PC-9 (cell line): ENCODE data around the gene FLNB. TPM values are rescaled to one million over a fixed set of nuclear protein-coding genes. Genes with fewer than 3 reads are reported as not detected.
A peak's percentile ranks its signal among the peaks of the same experiment; 100 is the strongest.

Source experiments
- BruUV-seq: library from RNA; stranded (reverse); fragments of 400-500 nt; replicated peaks from 2 replicates; lab custom pipeline; 2021; lab: Mats Ljungman, UMichigan
- CTCF ChIA-PET: fragments of 300-600 bp; sonication (Branson Sonifier 250); formaldehyde crosslinking; loops from one replicate; lab custom pipeline; 2022; ENCODE audit warnings: antibody characterized with exemption; lab: Charles Lee
- POLR2A ChIA-PET: fragments of 300-600 bp; sonication (Branson Sonifier 250); formaldehyde crosslinking; loops from one replicate; lab custom pipeline; 2022; ENCODE audit warnings: antibody characterized with exemption; ENCODE audit not compliant: unreplicated experiment; lab: Charles Lee
- DNase-seq, 2 experiments: peaks; one replicate each; pipeline versions ENCODE4 v3.0.0 to v3.0.0-alpha.2; 2015 to 2022; ENCODE audit warnings: mixed read lengths in 1 of 2
- H2AFZ ChIP-seq: fragments of 200-600 bp; sonication (generic); 2 replicates; pipeline ENCODE4 v1.8.1; 2017; ENCODE audit warnings: antibody characterized with exemption
- H3F3A ChIP-seq: fragments of 200-600 bp; sonication (generic); 2 replicates; pipeline ENCODE4 v1.8.1; 2017; ENCODE audit warnings: antibody characterized with exemption, mild to moderate bottlenecking, low read depth; ENCODE audit not compliant: insufficient read depth
- H3K27ac ChIP-seq: fragments of 200-600 bp; sonication (generic); 2 replicates; pipeline ENCODE4 v1.6.1; 2016; ENCODE audit warnings: mixed run types
- H3K27me3 ChIP-seq: fragments of 200-600 bp; sonication (generic); 2 replicates; pipeline ENCODE4 v1.6.1; 2016; ENCODE audit warnings: low read depth, mixed run types; ENCODE audit not compliant: insufficient read depth
- H3K36me3 ChIP-seq: fragments of 200-600 bp; sonication (generic); 2 replicates; pipeline ENCODE4 v1.6.1; 2016; ENCODE audit warnings: low read depth, mixed run types
- H3K4me1 ChIP-seq: fragments of 200-600 bp; sonication (generic); replicated peaks from 2 replicates; pipeline ENCODE4 v1.6.1; 2016; ENCODE audit warnings: mixed run types; ENCODE audit not compliant: insufficient read depth
- H3K4me2 ChIP-seq: fragments of 200-600 bp; sonication (generic); 2 replicates; pipeline ENCODE4 v1.6.1; 2017; ENCODE audit warnings: mixed run types
- H3K4me3 ChIP-seq: fragments of 200-600 bp; sonication (generic); 2 replicates; pipeline ENCODE4 v1.6.1; 2016; ENCODE audit warnings: mixed run types
- H3K79me2 ChIP-seq: fragments of 200-600 bp; sonication (generic); 2 replicates; pipeline ENCODE4 v1.6.1; 2017; ENCODE audit warnings: low read depth, mixed run types
- H3K9me2 ChIP-seq: fragments of 200-600 bp; sonication (generic); 2 replicates; pipeline ENCODE4 v1.8.1; 2017; ENCODE audit warnings: mild to moderate bottlenecking; ENCODE audit not compliant: insufficient read depth
- H3K9me3 ChIP-seq: fragments of 200-600 bp; sonication (generic); 2 replicates; pipeline ENCODE4 v1.8.1; 2016; ENCODE audit warnings: low read depth; ENCODE audit not compliant: insufficient read depth
- H4K20me1 ChIP-seq: fragments of 200-600 bp; sonication (generic); 2 replicates; pipeline ENCODE4 v1.8.1; 2017; ENCODE audit not compliant: insufficient read depth
- EZH2 ChIP-seq: fragments of 200-600 bp; sonication (generic); IDR thresholded peaks from 2 replicates; pipeline ENCODE4 v1.8.0; 2017; ENCODE audit warnings: antibody characterized with exemption, low read depth
- intact Hi-C: fragments of 100-400 bp; cut with micrococcal nuclease; formaldehyde crosslinking; loops from one replicate; pipeline ENCODE4 v1.10.0; 2022; ENCODE audit not compliant: unreplicated experiment
- total RNA-seq: library from RNA; stranded (reverse); gene quantifications from 2 replicates; pipeline ENCODE4 v1.2.3, GENCODE V29; 2021
- TF ChIP-seq, protein P1 (sequence below): fragments of 200-600 bp; sonication (generic); conservative IDR thresholded peaks from 2 replicates; pipeline ENCODE4 v1.6.1; 2017; ENCODE audit warnings: mixed run types, antibody characterized with exemption, mild to moderate bottlenecking, moderate library complexity

FLNB gene
- total RNA-seq, 1 experiment from 2014 or later = 349 TPM

DNA sequence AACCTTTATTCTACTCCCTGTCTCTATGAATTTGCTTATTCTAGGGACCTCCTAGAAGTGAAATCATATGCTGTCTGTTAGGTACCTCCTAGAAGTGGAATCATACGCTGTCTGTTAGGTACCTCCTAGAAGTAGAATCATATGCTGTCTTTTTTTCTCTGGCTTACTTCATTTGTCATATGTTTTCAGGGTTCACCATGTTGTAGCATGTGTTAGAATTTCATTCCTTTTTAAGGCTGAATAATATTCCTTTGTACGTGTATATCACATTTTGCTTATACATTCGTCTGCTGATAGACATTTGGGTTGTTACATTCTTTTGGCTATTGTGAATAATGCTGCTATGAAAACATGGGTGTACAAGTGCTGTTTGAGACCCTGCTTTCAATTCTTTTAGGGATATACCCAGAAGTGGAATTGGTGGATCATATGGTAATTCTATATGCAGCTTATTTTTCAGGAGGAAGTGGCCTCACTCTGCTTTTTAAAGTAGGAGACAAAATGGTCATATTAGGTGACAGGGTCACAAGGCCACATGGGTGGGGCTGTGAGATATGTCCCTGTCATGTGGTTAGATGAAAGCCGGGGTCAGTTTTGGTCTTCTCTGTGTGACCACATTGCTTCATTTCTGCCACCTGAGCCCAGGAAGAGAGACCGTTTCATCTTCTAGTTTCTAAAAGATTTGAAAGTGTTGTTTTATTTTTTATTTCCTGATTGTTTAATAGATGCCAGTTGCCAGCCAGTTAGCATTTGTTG is 76.7 kb downstream of the FLNB start:
- TF ChIP-seq, protein P1, sequence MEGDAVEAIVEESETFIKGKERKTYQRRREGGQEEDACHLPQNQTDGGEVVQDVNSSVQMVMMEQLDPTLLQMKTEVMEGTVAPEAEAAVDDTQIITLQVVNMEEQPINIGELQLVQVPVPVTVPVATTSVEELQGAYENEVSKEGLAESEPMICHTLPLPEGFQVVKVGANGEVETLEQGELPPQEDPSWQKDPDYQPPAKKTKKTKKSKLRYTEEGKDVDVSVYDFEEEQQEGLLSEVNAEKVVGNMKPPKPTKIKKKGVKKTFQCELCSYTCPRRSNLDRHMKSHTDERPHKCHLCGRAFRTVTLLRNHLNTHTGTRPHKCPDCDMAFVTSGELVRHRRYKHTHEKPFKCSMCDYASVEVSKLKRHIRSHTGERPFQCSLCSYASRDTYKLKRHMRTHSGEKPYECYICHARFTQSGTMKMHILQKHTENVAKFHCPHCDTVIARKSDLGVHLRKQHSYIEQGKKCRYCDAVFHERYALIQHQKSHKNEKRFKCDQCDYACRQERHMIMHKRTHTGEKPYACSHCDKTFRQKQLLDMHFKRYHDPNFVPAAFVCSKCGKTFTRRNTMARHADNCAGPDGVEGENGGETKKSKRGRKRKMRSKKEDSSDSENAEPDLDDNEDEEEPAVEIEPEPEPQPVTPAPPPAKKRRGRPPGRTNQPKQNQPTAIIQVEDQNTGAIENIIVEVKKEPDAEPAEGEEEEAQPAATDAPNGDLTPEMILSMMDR = no peak
- no peak for TF ChIP-seq EZH2
- no peaks in the 10 kb centered on the region for H3K9me2 ChIP-seq
- intact Hi-C loops = loop anchor here (2.0 kb wide), 1 partner anchor 34 kb away; no protein-coding TSS in a partner anchor
- ChIA-PET POLR2A (no interaction called here), CTCF (no interaction called here)
- DNase-seq = peak in 1 of 2 experiments; percentile 17
- no peak overlapping the region for H3K4me2 ChIP-seq
- H3K27ac ChIP-seq = peak overlapping the region; percentile 6
- no TSS peak for BruUV-seq
- peaks cover 10% of the 10 kb centered on the region; the same call in 1 of the 2 replicates for H3K4me1 ChIP-seq
- H2AFZ ChIP-seq = no peak overlapping the region
- no peaks in the 10 kb centered on the region for H3K9me3 ChIP-seq
- H3K36me3 ChIP-seq = peaks cover under 1% of the 10 kb centered on the region; the same call in 1 of the 2 replicates
- no peaks in the 10 kb centered on the region for H3K27me3 ChIP-seq
- no peak overlapping the region for H3K4me3 ChIP-seq
- peaks cover 35% of the 10 kb centered on the region; the same call in 1 of the 2 replicates for H4K20me1 ChIP-seq
- peaks cover 61% of the 10 kb centered on the region for H3K79me2 ChIP-seq
- H3F3A ChIP-seq = peaks cover 39% of the 10 kb centered on the region; the same call in 1 of the 2 replicates

DNA sequence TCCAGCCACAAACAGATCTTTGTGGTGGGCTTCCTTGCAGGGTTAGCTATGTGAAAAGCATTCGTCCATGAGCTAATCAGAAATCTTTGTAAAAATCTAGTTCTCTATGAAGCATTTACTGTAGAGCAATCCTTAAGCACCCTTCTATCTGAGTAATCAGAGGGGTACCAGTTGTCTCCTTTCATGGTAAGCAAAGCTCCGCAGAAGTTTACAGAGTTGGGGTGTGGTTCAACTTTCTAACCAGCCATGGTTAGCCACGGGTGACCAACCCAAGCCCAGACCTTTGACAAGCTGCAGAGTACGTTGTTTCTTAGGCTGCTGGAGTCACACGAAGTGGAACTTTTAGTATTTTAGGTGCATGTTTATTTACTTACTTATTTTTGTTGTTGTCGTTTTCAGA is 77.4 kb downstream of the FLNB start:
- TSS peak; percentile 1 for BruUV-seq
- peak overlapping the region; percentile 6; the same call in 1 of the 2 replicates for H3K27ac ChIP-seq
- peaks cover 67% of the 10 kb centered on the region for H3K79me2 ChIP-seq
- no peaks in the 10 kb centered on the region; the same call in 1 of the 2 replicates for H3K36me3 ChIP-seq
- DNase-seq = no peak
- ChIA-PET POLR2A (interaction anchor here (0.6 kb wide), 1 partner anchor 124 kb away, joined by 3 read pairs; no protein-coding TSS in a partner anchor), CTCF (no interaction called here)
- H3K4me1 ChIP-seq = peaks cover 10% of the 10 kb centered on the region; the same call in 1 of the 2 replicates
- TF ChIP-seq EZH2 = no peak
- TF ChIP-seq, protein P1 = no peak
- no peak overlapping the region for H3K4me2 ChIP-seq
- intact Hi-C loops = loop anchor here (2.0 kb wide), 1 partner anchor 35 kb away; no protein-coding TSS in a partner anchor
- H4K20me1 ChIP-seq = peaks cover 32% of the 10 kb centered on the region; the same call in 1 of the 2 replicates
- H3K9me2 ChIP-seq = no peaks in the 10 kb centered on the region
- H2AFZ ChIP-seq = no peak overlapping the region
- no peak overlapping the region for H3K4me3 ChIP-seq
- H3K27me3 ChIP-seq = no peaks in the 10 kb centered on the region
- peaks cover 41% of the 10 kb centered on the region; the same call in 1 of the 2 replicates for H3F3A ChIP-seq
- H3K9me3 ChIP-seq = no peaks in the 10 kb centered on the region

DNA sequence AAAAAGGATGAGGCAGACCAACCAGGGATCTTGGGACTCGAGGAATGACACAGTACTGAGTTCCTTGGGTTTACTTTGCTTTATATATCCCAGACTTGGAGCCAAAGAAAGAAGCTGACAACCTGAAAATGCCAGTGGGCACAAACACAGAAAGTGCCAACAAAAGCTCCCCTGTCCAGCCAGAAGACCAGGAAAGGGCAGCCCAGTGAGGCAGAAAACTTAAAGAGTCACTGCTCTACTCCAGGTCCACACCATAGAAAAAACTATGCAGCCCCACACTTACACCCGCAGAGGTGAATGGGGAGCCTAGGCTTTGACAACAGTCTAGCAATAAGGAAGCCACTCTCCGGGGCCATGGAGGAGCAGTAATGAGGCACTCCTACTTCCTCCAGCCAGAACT is 80.3 kb downstream of the FLNB start:
- no TSS peak for BruUV-seq
- ChIA-PET POLR2A (no interaction called here), CTCF (no interaction called here)
- Histone ChIP-seq H3K27ac (0 out of 2 replicates have a peak overlapping the region, but pooled peaks have one; percentile 12), H3K27me3 (no peaks in the 10 kb centered on the region), H3F3A (peaks cover 57% of the 10 kb centered on the region), H3K4me3 (no peak overlapping the region), H3K9me2 (no peaks in the 10 kb centered on the region), H3K9me3 (no peaks in the 10 kb centered on the region), H3K36me3 (no peaks in the 10 kb centered on the region; the same call in 1 of the 2 replicates), H4K20me1 (peaks cover 19% of the 10 kb centered on the region; the same call in 1 of the 2 replicates), H2AFZ (no peak overlapping the region), H3K79me2 (peaks cover 55% of the 10 kb centered on the region), H3K4me2 (no peak overlapping the region), H3K4me1 (peaks cover 10% of the 10 kb centered on the region; the same call in 1 of the 2 replicates)
- no peak for TF ChIP-seq EZH2
- TF ChIP-seq, protein P1 = no peak
- intact Hi-C loops = no loop called here
- no peak for DNase-seq
